A549 (cell line): ENCODE results near the gene TMEM219. TPM values are rescaled to one million over a fixed set of nuclear protein-coding genes. Genes with fewer than 3 reads are reported as not detected.

Experiments
- ATAC-seq, 2 experiments: fragments of 200-7000 bp in 1 of 2; fragments of >200 bp in 1 of 2; cut with Nextera tagmentation in 1 of 2; cut with Tn5 transposase in 1 of 2; 3 replicates each; pipeline versions ENCODE4 v1.8.0 to v1.9.1; 2018 to 2020; ENCODE audit warnings: mild to moderate bottlenecking in 1 of 2, moderate library complexity in 1 of 2
- CTCF ChIA-PET: fragments of 300-600 bp; sonication (Branson Sonifier 250); formaldehyde crosslinking; extraction: SDS; loops from one replicate; lab custom pipeline; 2021; ENCODE audit warnings: antibody characterized with exemption, inconsistent platforms; lab: Yijun Ruan, JAX
- POLR2A ChIA-PET: fragments of 350-600 bp; formaldehyde crosslinking; extraction: SDS; loops from one replicate; lab custom pipeline; 2021; ENCODE audit warnings: antibody characterized with exemption, inconsistent platforms; lab: Yijun Ruan, JAX
- DNase-seq, 2 experiments: peaks; one replicate each; pipeline versions ENCODE4 v3.0.0 to v3.0.0-alpha.2; 2011 to 2016; ENCODE audit warnings: low read depth in 1 of 2, low spot score in 1 of 2
- FAIRE-seq: peaks from 2 replicates; lab custom pipeline; 2011; peaks lifted over from hg19 to GRCh38; lab: Jason Lieb, UNC
- H3K27ac ChIP-seq, 2 experiments: fragments of >200 bp; sonication (Bioruptor Twin); formaldehyde crosslinking; 3 replicates each; pipeline ENCODE4 v1.5.1; 2016 to 2017
- H3K4me1 ChIP-seq: fragments of >200 bp; sonication (Bioruptor Twin); formaldehyde crosslinking; 3 replicates; pipeline ENCODE4 v1.6.1; 2016
- H3K4me2 ChIP-seq: fragments of >200 bp; sonication (Bioruptor Twin); formaldehyde crosslinking; 3 replicates; pipeline ENCODE4 v1.6.1; 2016
- H3K4me3 ChIP-seq: fragments of >200 bp; sonication (Bioruptor Twin); formaldehyde crosslinking; 3 replicates; pipeline ENCODE4 v1.5.1; 2016
- H3K9me3 ChIP-seq: fragments of >200 bp; sonication (Bioruptor Twin); formaldehyde crosslinking; 3 replicates; pipeline ENCODE4 v1.6.1; 2016
- BHLHE40 ChIP-seq: IDR thresholded peaks from 2 replicates; pipeline ENCODE4 v1.6.1; 2012; ENCODE audit warnings: low read depth, low read length, inconsistent platforms
- CBX2 ChIP-seq: fragments of 200-600 bp; sonication (generic); IDR thresholded peaks from 2 replicates; pipeline ENCODE4 v1.6.1; 2016; ENCODE audit warnings: low read depth, mild to moderate bottlenecking, borderline replicate concordance
- CEBPB ChIP-seq, 2 experiments: fragments of >200 bp in 1 of 2; sonication (Bioruptor Twin) in 1 of 2; formaldehyde crosslinking in 1 of 2; IDR thresholded peaks; 2 replicates each; pipeline ENCODE4 v1.6.1; 2012 to 2016
- EHF ChIP-seq: fragments of 250-450 bp; sonication (Bioruptor Pico); IDR thresholded peaks from 2 replicates; pipeline ENCODE4 v1.5.0; 2020; ENCODE audit warnings: mild to moderate bottlenecking
- ESRRA ChIP-seq: fragments of 150-350 bp; IDR thresholded peaks from 2 replicates; pipeline ENCODE4 v1.6.1; 2014; ENCODE audit warnings: mild to moderate bottlenecking, low read length, borderline replicate concordance
- HDAC2 ChIP-seq: fragments of 200-600 bp; sonication (generic); IDR thresholded peaks from 2 replicates; pipeline ENCODE4 v1.6.1; 2016
- HEYL ChIP-seq: fragments of 250-450 bp; sonication (Bioruptor Pico); IDR thresholded peaks from 2 replicates; pipeline ENCODE4 v1.8.0; 2021; ENCODE audit warnings: mild to moderate bottlenecking, moderate library complexity
- HMGXB4 ChIP-seq: fragments of 250-450 bp; sonication (Bioruptor Pico); IDR thresholded peaks from 2 replicates; pipeline ENCODE4 v1.5.0; 2021; ENCODE audit warnings: mild to moderate bottlenecking, moderate library complexity, borderline replicate concordance
- HOXA7 ChIP-seq: fragments of 250-450 bp; sonication (Bioruptor Pico); IDR thresholded peaks from 2 replicates; pipeline ENCODE4 v1.5.0; 2020; ENCODE audit warnings: mild to moderate bottlenecking, moderate library complexity
- HOXB13 ChIP-seq: fragments of 250-450 bp; sonication (Bioruptor Pico); IDR thresholded peaks from 2 replicates; pipeline ENCODE4 v1.5.0; 2020; ENCODE audit warnings: low read depth, mild to moderate bottlenecking, moderate library complexity
- HOXB5 ChIP-seq: fragments of 250-450 bp; sonication (Bioruptor Pico); IDR thresholded peaks from 2 replicates; pipeline ENCODE4 v1.5.0; 2020; ENCODE audit warnings: mild to moderate bottlenecking, moderate library complexity
- JUN ChIP-seq, 2 experiments: fragments of >200 bp; sonication (Bioruptor Twin); formaldehyde crosslinking; IDR thresholded peaks; 2 replicates in 1 of 2; 3 replicates in 1 of 2; pipeline ENCODE4 v1.6.1; 2016 to 2017
- JUNB ChIP-seq: fragments of >200 bp; sonication (Bioruptor Twin); formaldehyde crosslinking; IDR thresholded peaks from 2 replicates; pipeline ENCODE4 v1.6.1; 2016
- MAFK ChIP-seq: fragments of 450-650 bp; IDR thresholded peaks from 2 replicates; pipeline ENCODE4 v1.6.1; 2014; ENCODE audit not compliant: partially characterized antibody
- MAX ChIP-seq: IDR thresholded peaks from 2 replicates; pipeline ENCODE4 v1.6.1; 2012
- MAZ ChIP-seq: fragments of 150-350 bp; IDR thresholded peaks from 2 replicates; pipeline ENCODE4 v1.6.1; 2014; ENCODE audit warnings: antibody characterized with exemption, low read depth, low read length, borderline replicate concordance
- NFE2L2 ChIP-seq: fragments of 150-350 bp; conservative IDR thresholded peaks from 2 replicates; pipeline ENCODE4 v1.6.1; 2014; ENCODE audit warnings: low read length
- PBX3 ChIP-seq: IDR thresholded peaks from 2 replicates; pipeline ENCODE4 v1.6.1; 2012
- PHF8 ChIP-seq: fragments of 200-600 bp; sonication (generic); IDR thresholded peaks from 2 replicates; pipeline ENCODE4 v1.6.1; 2016; ENCODE audit warnings: low read depth, mild to moderate bottlenecking, antibody characterized with exemption, moderate library complexity, borderline replicate concordance
- POLR2AphosphoS2 ChIP-seq: conservative IDR thresholded peaks from 2 replicates; pipeline ENCODE4 v1.6.1; 2012; ENCODE audit warnings: low read length, improper control_type of control experiment, inconsistent platforms
- RAD21 ChIP-seq, 2 experiments: fragments of >200 bp in 1 of 2; sonication (Bioruptor Twin) in 1 of 2; formaldehyde crosslinking in 1 of 2; IDR thresholded peaks in 1 of 2; conservative IDR thresholded peaks in 1 of 2; 2 replicates in 1 of 2; 3 replicates in 1 of 2; pipeline ENCODE4 v1.6.1; 2012 to 2018; ENCODE audit warnings: inconsistent platforms in 1 of 2
- RARB ChIP-seq: fragments of 250-450 bp; sonication (Bioruptor Pico); IDR thresholded peaks from 2 replicates; pipeline ENCODE4 v1.8.0; 2021; ENCODE audit warnings: mild to moderate bottlenecking, moderate library complexity
- RCOR1 ChIP-seq: fragments of 150-350 bp; IDR thresholded peaks from 2 replicates; pipeline ENCODE4 v1.6.1; 2014; ENCODE audit warnings: antibody characterized with exemption, low read length, low read depth
- RFX5 ChIP-seq: fragments of 450-650 bp; IDR thresholded peaks from 2 replicates; pipeline ENCODE4 v1.7.1; 2014; ENCODE audit warnings: antibody characterized with exemption, mild to moderate bottlenecking, moderate library complexity
- TFCP2L1 ChIP-seq: fragments of 250-450 bp; sonication (Bioruptor Pico); IDR thresholded peaks from 2 replicates; pipeline ENCODE4 v1.5.0; 2021; ENCODE audit warnings: mild to moderate bottlenecking
- TP53 ChIP-seq: fragments of 250-450 bp; sonication (Bioruptor Pico); IDR thresholded peaks from 2 replicates; pipeline ENCODE4 v1.5.0; 2021; ENCODE audit warnings: mild to moderate bottlenecking, moderate library complexity
- ZNF302 ChIP-seq: fragments of 250-450 bp; sonication (Bioruptor Pico); IDR thresholded peaks from 2 replicates; pipeline ENCODE4 v1.9.0; 2021; ENCODE audit warnings: inconsistent platforms, mild to moderate bottlenecking, moderate library complexity
- WGBS: methylation state at CpG from one replicate; pipeline ENCODE4 v1.1.6; 2017; ENCODE audit errors: missing lambda C conversion rate; 5-methylcytosine and 5-hydroxymethylcytosine counted together
- polyA plus RNA-seq, 4 experiments: library from polyadenylated mRNA; depleted of rRNA in 3 of 4; stranded (reverse); fragments of >200 nt; fragmentation: RNase III in 1 of 4; extraction: RNeasy Plus Mini Kit Qiagen cat#74134 plus additional on column Dnase treatment in 1 of 4; gene quantifications; 2 replicates in 3 of 4; 3 replicates in 1 of 4; pipeline ENCODE4 v1.2.3, GENCODE V29; 2011 to 2017
- TF ChIP-seq, protein P1 (sequence below): fragments of 450-650 bp; IDR thresholded peaks from 2 replicates; pipeline ENCODE4 v1.6.1; 2014; ENCODE audit warnings: antibody characterized with exemption
- TF ChIP-seq, protein P2 (sequence below): IDR thresholded peaks from 2 replicates; pipeline ENCODE4 v1.6.1; 2012; ENCODE audit warnings: low read depth, borderline replicate concordance
- TF ChIP-seq, protein P3 (sequence below): fragments of >200 bp; sonication (Bioruptor Twin); formaldehyde crosslinking; IDR thresholded peaks from 3 replicates; pipeline ENCODE4 v1.6.1; 2016
- TF ChIP-seq, protein P4 (sequence below): fragments of 150-350 bp; IDR thresholded peaks from 2 replicates; pipeline ENCODE4 v1.6.1; 2014; ENCODE audit warnings: low read depth, mild to moderate bottlenecking, low read length

TMEM219 gene
- polyA plus RNA-seq, 2 of the 4 experiments (the other 2 are of a cell fraction), result 65.1 to 74.4 TPM

- TF ChIP-seq, protein P1, sequence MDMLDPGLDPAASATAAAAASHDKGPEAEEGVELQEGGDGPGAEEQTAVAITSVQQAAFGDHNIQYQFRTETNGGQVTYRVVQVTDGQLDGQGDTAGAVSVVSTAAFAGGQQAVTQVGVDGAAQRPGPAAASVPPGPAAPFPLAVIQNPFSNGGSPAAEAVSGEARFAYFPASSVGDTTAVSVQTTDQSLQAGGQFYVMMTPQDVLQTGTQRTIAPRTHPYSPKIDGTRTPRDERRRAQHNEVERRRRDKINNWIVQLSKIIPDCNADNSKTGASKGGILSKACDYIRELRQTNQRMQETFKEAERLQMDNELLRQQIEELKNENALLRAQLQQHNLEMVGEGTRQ, result no peak
- TF ChIP-seq CEBPB (IDR thresholded peaks at IDR 0.05), result no peak
- TF ChIP-seq HEYL, result no peak
Measured at GRCh38 chr16:29994600-29995323, 32.9 kb downstream of the TMEM219 start (continued).

GRCh38 chr16:29995324-29995910 lies 33.5 kb downstream of the TMEM219 start, which contains the start of gene HIRIP3:
HIRIP3 (minus strand) TSS chr16:29995617; CDS start chr16:29995605, 12 bp downstream.
- H3K4me1 ChIP-seq, result peaks cover 14% of the 10 kb centered on the region
- ATAC-seq (peak; percentile 58 to 72), FAIRE-seq (no peak), DNase-seq (peak; percentile 86)
- POLR2A ChIA-PET, result interaction anchor here (0.9 to 1.6 kb wide), 3 partner anchors 22 to 96 kb away, joined by 3 to 4 read pairs (median 3); partner anchors contain the start of genes SEZ6L2 and TAOK2
- no peaks in the 10 kb centered on the region for H3K9me3 ChIP-seq
- H3K27ac ChIP-seq, result peak within 1 kb of the TSS; percentile 94 to 97
- H3K4me3 ChIP-seq, result peak within 1 kb of the TSS; percentile 89
- peak within 1 kb of the TSS; percentile 94 for H3K4me2 ChIP-seq
- CTCF ChIA-PET, result interaction anchor here (0.8 to 6.3 kb wide), 7 partner anchors 10 to 147 kb away, joined by 3 to 39 read pairs (median 3); no protein-coding TSS in a partner anchor
- WGBS, result 5% methylated on average over 42 of the region's 53 CpGs
- TF ChIP-seq ESRRA (no peak), MAX (peak; percentile 98), BHLHE40 (no peak), PHF8 (peak; percentile 71; the same call in 1 of the 2 replicates), MAZ (no peak), JUNB (no peak), NFE2L2 (no peak), RARB (no peak; the same call in 1 of the 2 replicates), EHF (CRISPR knock-in tag) (peak; percentile 21; the same call in 1 of the 2 replicates), POLR2AphosphoS2 (no peak), PBX3 (no peak), TFCP2L1 (CRISPR knock-in tag) (0 out of 2 replicates have a peak, but pooled peaks have one; percentile 47), HOXA7 (no peak), HOXB13 (peak; percentile 72; the same call in 1 of the 2 replicates), ZNF302 (CRISPR knock-in tag) (no peak), RCOR1 (no peak), CEBPB (IDR thresholded peaks at IDR 0.05) (peak in 1 of 2 experiments; percentile 16; a peak in 1 of 4 replicates), JUN (IDR thresholded peaks at IDR 0.05) (no peak; a peak in 1 of 5 replicates), TP53 (CRISPR knock-in tag) (0 out of 2 replicates have a peak, but pooled peaks have one; percentile 12), HMGXB4 (CRISPR knock-in tag) (no peak), RFX5 (no peak), RAD21 (conservative IDR thresholded peaks at IDR 0.05 in 1 of 2, IDR thresholded peaks at IDR 0.05 in 1 of 2) (no peak), HDAC2 (peak; percentile 78), CBX2 (no peak), MAFK (no peak), HOXB5 (CRISPR knock-in tag) (0 out of 2 replicates have a peak, but pooled peaks have one; percentile 34)
- TF ChIP-seq, protein P2, sequence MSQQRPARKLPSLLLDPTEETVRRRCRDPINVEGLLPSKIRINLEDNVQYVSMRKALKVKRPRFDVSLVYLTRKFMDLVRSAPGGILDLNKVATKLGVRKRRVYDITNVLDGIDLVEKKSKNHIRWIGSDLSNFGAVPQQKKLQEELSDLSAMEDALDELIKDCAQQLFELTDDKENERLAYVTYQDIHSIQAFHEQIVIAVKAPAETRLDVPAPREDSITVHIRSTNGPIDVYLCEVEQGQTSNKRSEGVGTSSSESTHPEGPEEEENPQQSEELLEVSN, result peak; percentile 100
- TF ChIP-seq, protein P3, sequence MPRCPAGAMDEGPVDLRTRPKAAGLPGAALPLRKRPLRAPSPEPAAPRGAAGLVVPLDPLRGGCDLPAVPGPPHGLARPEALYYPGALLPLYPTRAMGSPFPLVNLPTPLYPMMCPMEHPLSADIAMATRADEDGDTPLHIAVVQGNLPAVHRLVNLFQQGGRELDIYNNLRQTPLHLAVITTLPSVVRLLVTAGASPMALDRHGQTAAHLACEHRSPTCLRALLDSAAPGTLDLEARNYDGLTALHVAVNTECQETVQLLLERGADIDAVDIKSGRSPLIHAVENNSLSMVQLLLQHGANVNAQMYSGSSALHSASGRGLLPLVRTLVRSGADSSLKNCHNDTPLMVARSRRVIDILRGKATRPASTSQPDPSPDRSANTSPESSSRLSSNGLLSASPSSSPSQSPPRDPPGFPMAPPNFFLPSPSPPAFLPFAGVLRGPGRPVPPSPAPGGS, result no peak
- TF ChIP-seq, protein P4, sequence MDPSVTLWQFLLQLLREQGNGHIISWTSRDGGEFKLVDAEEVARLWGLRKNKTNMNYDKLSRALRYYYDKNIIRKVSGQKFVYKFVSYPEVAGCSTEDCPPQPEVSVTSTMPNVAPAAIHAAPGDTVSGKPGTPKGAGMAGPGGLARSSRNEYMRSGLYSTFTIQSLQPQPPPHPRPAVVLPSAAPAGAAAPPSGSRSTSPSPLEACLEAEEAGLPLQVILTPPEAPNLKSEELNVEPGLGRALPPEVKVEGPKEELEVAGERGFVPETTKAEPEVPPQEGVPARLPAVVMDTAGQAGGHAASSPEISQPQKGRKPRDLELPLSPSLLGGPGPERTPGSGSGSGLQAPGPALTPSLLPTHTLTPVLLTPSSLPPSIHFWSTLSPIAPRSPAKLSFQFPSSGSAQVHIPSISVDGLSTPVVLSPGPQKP, result no peak
